GM18519 (cell line): Measurements from ENCODE around the gene DLG5.

Source experiments
- ATAC-seq: cut with Tn5 transposase; IDR thresholded peaks from one replicate; pipeline ENCODE4 v1.9.1; 2021; ENCODE audit warnings: mild to moderate bottlenecking, moderate library complexity; ENCODE audit not compliant: unreplicated experiment, low FRiP score

The DLG5 gene

GRCh38 chr10:77869626-77870420, 56.7 kb downstream of the DLG5 start:
- ATAC-seq = no peak

GRCh38 chr10:77868523-77868922, 58.0 kb downstream of the DLG5 start:
- no peak for ATAC-seq

- ATAC-seq = no peak
Measured at GRCh38 chr10:77867124-77867719, 59.3 kb downstream of the DLG5 start.

GRCh38 chr10:77866598-77866997, 60.0 kb downstream of the DLG5 start:
- ATAC-seq = no peak

GRCh38 chr10:77865580-77866324, 60.8 kb downstream of the DLG5 start:
- ATAC-seq = no peak

- no peak for ATAC-seq
Measured at GRCh38 chr10:77864151-77864851, 62.3 kb downstream of the DLG5 start.

- ATAC-seq = no peak
Measured at GRCh38 chr10:77863446-77863845, 63.1 kb downstream of the DLG5 start.

GRCh38 chr10:77862595-77862994, 64.0 kb downstream of the DLG5 start:
- no peak for ATAC-seq

GRCh38 chr10:77861366-77861765, 65.2 kb downstream of the DLG5 start:
- ATAC-seq = no peak

- no peak for ATAC-seq
Measured at GRCh38 chr10:77859865-77860282, 66.7 kb downstream of the DLG5 start.

GRCh38 chr10:77859200-77859864, 67.2 kb downstream of the DLG5 start:
- ATAC-seq = no peak

GRCh38 chr10:77857272-77857671, 69.3 kb downstream of the DLG5 start:
- ATAC-seq = no peak

- ATAC-seq = no peak
Measured at GRCh38 chr10:77856566-77856965, 70.0 kb downstream of the DLG5 start.

GRCh38 chr10:77855404-77856155, 71.0 kb downstream of the DLG5 start:
- ATAC-seq = no peak

- no peak for ATAC-seq
Measured at GRCh38 chr10:77854115-77854514, 72.4 kb downstream of the DLG5 start.

- no peak for ATAC-seq
Measured at GRCh38 chr10:77853256-77853655, 73.3 kb downstream of the DLG5 start.

GRCh38 chr10:77850620-77851231, 75.8 kb downstream of the DLG5 start:
- ATAC-seq = no peak

- ATAC-seq = no peak
Measured at GRCh38 chr10:77849039-77849664, 77.4 kb downstream of the DLG5 start.
